ENCODE data around the gene ARMC9.
"Not testable (repeated sequence)": the region's sequence is repeated elsewhere in the genome, so short reads cannot be mapped to it uniquely, and the experiment has no call there.

ARMC9 gene

DNA sequence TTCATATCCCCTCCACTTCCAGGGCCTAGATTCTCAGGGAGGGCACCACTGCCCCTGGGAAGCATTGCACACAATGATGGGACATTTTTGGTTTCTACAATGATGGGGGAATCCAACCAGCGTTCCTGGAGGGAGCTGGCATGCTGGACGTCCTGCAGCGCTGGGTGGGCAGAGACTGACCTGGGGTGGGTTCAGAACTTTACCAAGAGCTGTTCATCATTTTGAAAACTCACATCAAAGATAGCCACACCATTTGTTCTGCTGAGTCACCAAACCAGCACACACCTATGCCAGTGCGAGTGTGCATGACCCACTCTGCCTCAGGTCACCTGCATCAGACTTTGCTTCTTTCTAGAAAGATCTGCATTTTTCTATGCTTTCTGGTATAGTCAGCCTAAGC lies 14.1 kb upstream of the ARMC9 start:
- no peak for FAIRE-seq

DNA sequence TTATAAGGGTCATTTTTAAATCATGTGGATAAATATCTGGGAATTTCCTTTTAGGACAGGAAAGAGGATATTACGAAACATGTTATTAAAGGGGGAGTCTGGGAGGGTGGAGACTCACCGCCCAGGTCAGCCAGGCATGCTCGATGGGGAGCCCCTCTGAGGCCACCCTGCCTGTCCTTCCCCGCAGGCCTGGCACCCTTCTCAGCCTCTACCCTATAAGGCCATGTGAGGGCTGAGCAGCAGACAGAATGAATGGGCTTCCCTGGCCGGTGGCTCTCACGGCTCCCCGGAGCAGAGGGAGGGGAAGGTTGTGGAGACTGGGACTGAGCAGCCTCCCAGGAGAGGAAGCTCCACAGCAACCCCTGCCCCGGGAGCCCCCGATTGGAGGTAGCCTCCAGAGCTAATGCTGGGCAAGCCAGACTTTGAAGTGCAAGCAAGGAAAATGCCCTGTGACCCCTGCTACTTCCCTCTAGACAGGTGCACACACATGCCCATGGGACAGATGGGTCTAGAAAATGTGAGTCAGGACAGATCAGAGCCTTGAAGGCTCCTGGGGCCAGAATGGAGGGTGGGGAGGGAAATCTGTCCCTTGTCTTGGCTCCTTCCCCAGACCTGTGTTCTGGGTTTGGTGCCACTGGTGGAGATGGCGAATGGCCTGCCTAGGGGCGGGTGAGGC lies 13.2 kb upstream of the ARMC9 start:
- no peak for FAIRE-seq

DNA sequence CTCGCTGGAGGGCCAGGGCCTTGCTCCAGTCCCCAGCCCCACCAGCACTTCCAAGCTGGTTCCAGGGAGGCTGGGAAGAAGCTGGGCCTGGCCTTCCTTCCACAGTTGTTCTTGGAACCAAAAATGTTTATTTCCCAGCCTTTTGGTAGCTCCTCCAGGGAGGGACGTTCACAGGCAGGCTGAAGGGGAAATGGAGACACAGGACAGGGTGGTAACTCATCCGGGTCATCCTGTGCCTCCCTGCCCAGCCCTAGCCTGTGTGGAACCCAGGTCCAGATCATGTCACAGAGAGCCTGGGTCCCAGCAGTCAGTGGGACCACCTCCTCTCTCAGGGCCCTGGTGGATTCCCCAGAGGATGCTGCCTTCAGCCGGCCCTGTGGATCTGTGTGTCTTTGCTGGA lies 12.5 kb upstream of the ARMC9 start:
- no peak for FAIRE-seq

DNA sequence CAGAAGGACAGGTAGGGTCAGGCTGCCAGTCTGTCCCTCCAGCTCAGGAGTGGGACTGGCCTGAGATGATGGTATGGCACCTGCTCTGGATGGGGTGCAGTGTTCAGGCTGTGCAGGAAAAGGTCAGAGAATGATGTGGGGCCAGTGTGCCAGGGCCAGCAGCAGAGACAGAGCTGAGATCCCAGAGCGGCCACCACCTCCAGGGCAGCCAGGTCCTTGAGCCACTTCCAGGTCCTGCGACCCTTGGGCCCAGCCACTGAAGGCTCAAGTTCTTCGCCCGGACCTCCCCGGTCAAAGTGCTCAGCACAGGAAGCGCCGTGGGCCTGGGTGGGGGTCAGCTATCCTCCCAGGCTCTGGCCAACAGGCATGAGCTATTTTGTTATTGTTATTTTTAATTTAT lies 12.1 kb upstream of the ARMC9 start:
- no peak for FAIRE-seq

DNA sequence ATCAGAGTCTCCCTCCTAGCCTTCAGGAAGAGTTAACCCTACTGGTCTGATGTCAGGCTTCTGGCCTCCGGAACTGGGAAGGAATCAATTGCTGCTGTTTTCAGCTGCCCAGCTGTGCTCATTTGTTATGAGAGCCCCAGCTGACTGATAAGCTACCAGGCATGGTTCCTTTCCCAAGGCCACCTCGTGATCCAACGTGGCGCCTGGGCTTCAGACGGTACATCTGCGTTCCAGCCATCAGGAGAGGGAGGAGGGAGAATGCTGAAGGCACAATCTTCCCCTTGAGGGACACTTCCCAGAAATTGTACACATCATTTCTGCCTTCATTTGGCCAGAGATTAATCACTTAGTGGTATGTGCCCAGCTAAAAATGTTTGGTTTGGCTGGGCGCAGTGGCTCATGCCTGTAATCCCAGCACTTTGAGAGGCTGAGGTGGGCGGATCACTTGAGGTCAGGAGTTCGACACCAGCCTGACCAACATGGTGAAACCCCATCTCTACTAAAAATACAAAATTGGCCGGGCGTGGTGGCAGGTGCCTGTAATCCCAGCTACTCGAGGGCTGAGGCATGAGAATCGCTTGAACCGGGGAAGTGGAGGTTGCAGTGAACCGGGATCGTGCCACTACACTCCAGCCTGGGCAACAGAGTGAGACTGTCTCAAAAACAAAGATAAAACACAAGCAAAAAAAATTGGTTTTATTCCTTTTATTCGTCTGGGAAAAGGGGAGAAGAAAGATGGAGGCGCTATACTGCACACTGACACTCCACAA lies 10.5 kb upstream of the ARMC9 start:
- no peak for FAIRE-seq

DNA sequence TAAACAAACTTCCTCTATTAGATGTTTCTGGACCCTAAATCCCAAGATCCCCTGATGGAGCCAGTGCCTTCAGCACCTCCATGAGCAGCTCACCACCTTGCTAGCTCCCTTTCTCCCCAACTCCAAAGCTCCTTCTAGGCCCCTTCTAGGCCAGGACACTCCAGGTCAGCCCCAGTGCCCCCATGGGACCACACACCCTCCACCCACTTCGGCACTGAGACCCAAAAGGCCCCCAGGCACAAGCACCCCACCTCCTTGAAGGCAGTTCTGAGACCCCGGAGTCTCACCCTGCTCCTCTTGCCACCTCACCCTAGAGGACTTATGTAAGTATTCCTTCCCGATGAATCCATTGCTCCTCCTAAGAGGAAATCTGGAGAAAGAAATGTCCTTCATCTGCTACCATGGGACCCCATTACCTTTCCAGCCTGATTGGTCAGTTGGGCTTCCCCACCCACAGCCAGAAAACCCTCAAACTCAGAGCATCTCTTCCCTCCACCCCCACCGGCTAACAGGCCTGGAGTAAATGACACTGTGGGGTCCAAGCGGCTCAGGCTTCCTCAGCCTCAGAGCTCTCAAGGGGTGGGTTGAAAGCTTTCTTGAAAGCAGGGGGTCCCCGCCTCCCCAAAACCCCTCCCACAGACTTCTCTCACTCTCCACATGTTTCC lies 9.8 kb upstream of the ARMC9 start:
- FAIRE-seq = no peak

DNA sequence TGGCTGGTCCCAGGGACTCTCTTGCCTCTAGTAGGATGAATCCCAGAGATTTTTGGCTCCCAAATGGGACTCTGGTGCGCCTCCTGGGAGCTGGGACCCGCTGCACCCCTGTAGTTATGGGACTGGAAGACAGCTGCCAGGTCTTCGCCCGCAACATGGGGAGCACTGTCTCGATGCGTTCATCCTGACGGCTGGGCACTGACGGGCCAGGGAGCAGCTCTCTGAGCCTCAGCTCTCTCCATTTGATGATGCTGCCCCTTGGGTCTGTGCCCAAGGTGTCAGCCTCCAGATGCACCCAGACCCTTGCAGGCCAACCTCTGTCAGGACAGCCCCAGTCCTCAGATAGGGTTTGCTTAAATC lies 9.3 kb upstream of the ARMC9 start:
- no peak for FAIRE-seq

DNA sequence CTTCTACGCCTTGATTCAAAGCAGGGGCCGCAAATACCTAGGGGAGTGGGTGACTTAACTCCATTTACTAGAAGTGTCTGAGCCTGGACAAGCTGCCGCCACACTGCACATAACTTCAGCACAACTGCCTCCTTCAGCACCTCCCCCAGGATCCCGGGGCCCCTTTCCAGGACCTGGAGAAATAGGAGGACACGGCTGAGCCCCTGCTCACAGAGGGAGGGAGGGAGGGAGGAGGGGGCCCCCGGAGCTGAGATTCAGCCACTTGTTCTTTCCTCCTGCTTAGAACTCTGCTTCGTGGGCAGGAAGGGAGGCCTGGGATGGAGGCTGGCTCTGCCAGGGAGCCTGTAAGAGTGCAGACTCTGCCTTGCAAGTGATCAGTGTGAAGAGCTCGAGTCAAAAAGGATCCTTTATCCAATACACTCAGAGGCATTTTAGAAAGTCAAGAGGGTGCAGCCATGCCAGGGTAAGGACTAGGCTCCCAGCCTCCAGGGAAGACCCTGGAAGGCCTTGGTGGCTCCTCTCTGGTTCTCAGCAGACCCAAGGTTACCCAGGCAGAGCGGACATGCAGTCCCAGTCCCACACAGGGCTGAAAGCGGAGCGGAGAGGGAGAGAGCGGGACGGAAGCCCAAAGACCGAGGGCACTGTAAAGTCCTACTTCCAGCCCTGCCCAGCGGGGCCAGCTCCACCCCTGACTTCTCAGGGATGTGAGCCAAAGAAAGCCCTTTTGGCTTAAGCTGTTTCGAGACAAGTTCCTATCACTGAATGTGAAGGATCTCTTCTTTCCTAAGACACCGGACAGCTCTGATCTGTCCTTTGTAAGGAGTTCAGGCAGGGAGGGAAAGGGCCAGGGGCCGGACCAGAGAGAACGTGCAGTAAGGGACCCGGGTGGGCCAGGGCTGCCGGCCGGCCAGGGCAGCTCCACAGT lies 8.6 kb upstream of the ARMC9 start:
- FAIRE-seq = no peak

DNA sequence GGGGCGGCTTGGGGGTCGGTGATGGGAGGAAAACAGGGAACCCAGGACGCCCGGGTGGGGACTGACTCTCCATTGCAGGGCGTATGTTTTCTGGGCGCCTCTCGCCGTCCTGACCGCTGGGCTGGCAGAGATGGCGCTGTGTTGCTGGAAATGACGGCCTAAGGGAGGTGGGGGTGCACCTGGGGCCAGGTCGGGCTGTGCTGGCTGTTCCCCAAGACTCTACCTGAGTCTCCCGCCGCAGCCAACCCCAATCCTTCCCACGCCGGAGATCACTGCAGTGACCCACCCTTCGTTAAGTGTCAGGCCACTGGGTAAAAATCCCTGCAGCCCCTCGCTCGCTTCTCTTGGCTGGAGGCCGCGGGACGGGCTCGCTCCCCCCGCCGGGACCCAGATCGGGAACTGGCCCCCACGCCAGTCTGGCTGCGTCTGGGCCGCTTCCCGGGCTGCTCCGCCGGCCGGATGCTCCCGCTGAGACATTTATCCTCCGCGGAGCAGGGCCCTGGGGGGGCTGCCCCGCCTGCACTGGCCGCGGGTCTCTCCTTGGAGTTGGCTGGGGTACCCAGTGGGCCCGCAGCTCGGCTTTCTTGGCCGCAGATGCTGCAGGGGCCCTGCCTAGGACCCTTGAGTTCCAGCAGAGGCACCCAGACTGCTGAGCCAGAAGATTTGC lies 7.8 kb upstream of the ARMC9 start:
- FAIRE-seq = no peak

DNA sequence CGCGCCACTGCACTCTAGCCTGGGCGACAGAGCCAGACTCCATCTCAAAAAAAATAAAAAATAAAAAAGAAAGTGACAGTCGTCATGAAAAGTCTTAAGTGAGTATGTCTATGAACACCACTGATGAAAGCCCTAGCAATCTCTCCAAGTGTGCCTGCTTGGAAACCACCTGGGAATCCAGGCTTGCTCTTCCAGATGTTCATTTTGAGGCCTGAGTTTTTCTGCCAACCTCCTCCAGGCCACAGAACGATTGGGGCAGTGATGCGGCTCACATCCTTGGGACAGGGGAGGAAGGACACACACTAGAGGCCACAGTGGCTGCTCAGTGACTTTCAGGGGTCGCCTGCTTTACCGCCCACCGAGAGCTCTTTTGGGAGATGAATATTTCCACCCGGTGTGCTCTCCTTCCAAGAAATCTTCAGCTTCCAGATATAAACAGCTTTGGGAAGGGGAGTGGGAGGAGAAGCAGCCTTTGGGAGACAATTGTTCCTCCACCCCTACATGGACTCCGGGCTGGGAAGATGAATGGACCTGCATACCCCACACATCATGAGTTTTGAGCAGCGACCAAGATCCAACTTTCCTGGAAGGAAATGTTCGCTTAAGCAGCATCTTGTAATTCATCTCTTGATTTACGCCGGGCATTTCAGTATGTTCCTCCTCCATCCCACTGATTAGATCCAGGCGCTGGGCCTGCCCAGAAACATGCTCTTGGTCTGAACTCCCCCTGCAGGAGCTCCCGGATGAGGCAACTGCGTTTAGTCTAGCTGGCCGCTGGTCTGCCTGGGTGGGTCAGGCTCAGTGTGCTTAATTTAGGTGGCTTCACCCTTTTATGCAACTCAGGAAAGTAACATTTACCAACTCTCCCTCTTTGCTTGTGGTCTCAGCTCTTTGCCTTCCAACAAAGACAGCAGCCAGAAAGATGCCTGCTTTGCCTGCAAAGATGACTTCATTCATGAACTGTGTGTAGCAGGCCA lies 6.2 kb upstream of the ARMC9 start:
- FAIRE-seq = peak; percentile 69

DNA sequence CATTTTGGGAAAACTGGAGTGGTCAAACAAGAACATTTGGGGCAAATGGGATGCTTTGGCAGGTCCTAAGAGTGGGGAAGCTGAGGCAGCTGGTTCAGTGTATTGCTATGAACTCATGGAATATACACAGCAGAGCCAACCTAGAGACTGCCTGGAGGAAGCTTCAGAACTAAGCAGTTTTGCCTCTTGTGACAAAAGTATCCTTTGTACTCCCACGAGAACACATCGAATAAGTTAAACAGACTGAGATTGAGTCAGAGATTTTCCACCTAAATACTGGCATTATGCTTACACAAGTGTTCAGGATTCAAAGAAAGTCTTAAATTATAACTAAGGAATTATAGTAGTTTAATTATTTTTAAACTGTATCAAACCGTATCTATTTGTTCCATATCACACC lies 5.2 kb upstream of the ARMC9 start:
- FAIRE-seq = no peak

DNA sequence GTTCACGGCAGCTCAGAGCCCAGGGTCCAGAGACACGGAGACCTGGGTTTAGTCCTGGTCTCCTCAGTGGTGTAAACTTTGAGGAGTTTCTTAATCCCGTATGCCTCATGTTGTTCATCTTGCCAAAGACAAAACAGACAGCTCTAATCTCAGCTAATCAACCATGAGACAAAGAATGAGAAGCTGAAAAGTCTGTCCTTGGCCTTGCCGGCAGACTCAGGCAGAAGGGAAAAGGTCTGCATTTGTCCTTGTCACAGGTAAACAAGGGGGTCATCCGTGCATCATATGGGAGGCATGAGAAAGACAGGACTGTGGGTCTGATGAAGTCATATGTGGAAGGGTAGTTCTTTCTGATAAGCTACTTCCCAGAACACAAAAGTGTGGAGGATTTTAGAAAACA lies 1.8 kb upstream of the ARMC9 start:
- no peak for FAIRE-seq

DNA sequence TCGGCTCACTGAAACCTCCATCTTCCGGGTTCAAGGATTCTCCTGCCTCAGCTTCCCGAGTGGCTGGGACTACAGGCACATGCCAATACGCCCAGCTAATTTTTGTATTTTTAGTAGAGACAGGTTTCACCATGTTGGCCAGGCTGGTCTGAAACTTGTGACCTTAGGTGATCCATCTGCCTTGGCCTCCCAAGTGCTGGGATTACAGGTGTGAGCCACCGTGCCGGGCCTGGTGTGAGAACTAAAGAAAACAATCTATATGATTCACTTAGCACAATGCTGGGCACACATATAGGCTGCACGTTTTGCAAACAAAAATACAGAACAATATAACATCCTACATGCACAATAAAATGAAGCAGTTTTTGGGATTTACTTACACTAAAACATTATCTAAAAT lies 1.2 kb upstream of the ARMC9 start:
- not testable (repeated sequence) for FAIRE-seq

DNA sequence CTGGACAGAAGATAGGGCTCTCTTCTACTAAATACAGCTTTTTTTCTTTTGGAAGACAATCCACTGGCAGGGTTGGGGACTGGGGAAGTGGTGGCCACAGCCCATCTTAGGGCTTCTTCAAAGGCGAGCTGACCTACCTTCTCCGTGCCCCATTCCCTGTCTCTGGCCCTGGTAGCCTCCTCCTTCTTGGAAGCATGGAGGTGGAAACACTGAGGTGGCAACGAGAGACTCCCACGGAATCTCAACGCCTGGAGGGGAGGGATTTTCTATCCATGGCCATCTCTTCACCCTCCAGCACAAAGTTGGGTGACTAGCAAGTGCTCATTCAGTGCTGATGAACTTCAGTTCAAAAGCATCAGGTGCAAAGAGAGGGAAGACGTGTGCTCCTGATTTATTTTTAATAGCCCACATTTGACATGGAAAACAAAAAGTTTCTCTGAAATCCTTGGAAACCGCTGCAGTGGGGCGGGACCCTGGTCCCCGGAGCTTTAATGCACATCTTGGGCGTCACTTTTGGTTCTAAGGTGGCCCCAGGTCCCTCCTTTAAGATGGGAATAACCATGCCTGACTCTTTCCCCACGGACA lies 633 bp upstream of the ARMC9 start:
- FAIRE-seq = no peak

DNA sequence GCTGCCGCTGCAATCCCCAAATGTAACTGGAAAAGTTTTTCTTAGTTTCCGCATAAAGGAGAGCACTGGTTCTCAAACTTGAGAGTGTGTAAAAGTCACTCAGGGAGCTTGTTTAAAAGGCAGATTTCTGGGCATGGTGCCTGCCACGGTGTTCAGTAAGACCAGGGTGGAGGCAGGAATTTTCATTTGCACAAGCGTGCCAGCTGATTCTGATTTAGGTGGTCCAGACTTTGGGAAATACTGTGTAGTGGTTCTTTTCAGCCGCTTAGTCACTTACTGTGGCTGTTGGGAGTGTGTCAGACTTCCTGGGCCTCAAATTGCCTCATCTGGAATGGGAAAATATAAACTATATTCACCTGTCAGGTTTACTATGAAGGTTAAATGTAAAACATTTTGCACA lies 788 bp downstream of the ARMC9 start:
- FAIRE-seq = no peak

DNA sequence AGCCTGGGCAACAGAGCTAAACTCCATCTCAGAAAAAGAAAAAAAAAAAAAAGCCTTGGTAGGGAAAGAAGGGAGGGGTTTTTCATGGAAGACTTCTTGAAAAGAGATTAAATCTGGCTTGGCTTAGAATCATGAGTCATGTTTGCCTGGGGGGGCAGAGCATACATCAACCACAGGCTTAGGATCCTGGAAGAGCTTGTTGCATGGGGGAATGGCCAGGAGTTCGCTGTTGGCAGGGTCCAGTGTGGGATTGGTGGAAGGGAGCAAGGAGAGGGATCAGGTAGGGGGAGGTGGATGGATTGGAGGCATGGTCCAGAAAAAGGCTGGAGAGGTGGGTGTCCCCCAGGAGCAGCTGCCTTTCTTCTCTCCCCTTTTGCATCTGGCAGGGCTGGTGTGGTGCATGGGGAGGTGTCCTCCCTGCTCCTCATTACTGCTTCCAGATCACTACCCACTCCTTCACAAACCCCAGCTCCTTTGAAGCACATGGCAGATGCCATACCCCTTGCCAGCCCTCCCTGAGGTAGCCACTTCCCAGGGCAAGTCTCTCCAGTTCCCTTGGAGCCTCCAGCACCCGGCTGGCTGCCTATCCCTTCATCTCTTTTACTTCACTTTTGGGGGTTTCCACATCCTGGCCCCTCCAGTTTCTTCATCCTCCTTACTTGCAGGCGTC lies 2.5 kb downstream of the ARMC9 start:
- FAIRE-seq = no peak

DNA sequence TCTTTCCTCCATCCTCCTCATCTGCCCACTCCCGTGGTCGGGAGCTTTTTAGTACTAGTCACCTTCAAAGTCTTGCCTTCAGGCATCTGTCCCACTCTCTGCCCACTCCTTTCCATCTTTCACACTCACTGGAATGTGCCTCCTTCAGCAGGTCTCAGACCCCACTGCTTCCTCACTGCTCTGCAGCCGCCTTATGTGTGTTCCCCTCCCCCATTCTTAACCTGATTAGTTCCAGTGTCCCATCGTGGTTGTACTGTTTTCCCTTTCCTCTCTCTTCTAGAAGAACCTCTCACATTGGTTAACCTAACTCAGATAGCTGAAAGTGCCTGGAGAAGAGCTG lies 3.0 kb downstream of the ARMC9 start:
- FAIRE-seq = no peak

DNA sequence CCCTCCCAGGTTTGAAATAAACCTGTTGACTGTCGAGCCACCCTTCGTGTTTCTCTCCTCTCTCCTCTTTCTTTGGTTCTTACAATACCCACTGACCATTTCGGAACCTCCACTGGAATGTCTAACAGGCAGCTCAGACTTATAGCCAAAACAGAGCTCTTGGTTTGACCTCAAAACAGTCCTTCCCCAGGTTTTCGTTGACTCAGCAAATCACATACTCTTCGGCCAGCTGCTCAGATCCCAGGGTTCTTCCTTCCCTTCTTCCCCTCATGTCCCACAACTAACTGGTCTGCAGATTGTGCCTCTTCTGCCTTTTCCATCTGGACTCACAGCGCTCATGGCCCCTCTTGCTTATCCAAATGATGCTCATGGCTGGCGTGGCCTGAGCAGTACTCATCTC lies 4.7 kb downstream of the ARMC9 start:
- no peak for FAIRE-seq

DNA sequence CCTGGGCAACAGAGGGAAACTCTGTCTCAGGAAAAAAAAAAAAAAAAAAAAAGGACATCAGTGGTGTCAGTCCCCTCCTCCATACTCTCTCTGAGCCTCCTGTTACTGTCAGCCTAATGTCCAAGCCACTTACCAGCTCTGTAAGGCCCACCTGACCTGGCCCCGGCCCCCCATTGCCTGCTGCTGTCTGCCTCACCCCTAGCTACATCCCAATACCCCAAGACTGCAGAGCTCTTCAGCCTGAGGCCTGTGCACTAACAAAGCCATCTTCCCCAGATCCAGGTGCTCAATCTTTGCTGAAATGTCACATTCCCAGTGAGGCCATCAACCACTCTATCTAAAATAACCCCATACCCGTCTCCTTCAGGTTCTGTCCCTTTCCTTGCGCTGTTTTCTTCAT lies 5.7 kb downstream of the ARMC9 start:
- no peak for FAIRE-seq

DNA sequence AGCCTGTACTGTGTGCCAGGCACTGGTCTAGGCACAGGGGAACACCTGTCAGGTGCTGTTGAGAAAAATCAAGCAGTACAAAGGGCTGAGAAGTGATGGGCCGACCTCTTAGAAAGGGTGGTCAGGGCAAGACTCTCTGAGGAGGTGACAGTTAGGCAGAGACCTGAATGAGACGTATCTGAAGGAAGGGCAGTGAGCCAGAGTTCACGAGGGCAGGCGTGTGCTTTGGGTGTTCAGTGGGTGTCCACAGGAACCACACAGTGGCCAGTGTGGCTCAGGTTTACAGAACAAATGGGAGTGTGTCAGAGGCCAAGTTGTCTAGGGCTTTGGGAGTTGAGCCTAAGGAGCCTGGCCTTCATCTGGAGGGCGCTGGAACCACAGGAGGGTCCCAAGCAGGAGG lies 6.2 kb downstream of the ARMC9 start:
- FAIRE-seq = no peak

DNA sequence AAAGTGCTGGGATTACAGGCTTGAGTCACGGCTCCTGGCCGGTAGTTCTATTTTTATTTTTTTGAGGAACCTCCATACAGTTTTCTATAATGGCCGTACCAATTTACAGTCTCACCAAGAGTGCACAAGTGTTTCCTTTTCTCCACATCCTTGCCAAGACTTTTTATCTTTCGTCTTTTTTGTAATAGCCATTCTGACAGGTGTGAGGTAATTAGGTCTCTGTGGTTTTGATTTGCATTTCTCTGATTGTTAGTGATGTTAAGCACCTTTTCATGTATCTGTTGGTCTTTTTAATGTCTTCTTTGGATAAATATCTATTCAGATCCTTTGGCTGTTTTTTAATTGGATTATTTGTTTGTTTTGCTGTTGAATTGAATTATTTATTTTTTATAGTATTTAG lies 9.3 kb downstream of the ARMC9 start:
- no peak for FAIRE-seq

Measured in A204.1 (cell line).